Neutrophil (primary cell): ENCODE data around the gene ABHD16A.

ENCODE experiments used
- H3K27ac ChIP-seq: fragments of 200-600 bp; sonication (generic); 2 replicates; pipeline ENCODE4 v1.5.1; 2016; ENCODE audit warnings: mild to moderate bottlenecking, moderate library complexity
- H3K27me3 ChIP-seq: fragments of 200-600 bp; sonication (generic); 2 replicates; pipeline ENCODE4 v1.6.0; 2016; ENCODE audit warnings: mild to moderate bottlenecking
- H3K36me3 ChIP-seq: fragments of 200-600 bp; sonication (generic); 2 replicates; pipeline ENCODE4 v1.5.1; 2017
- H3K4me1 ChIP-seq, 2 experiments: fragments of 200-600 bp in 1 of 2; sonication (generic) in 1 of 2; 1 replicate in 1 of 2; 2 replicates in 1 of 2; pipeline versions ENCODE4 v1.5.1 to v1.6.1; 2013 to 2016; ENCODE audit warnings: low read depth in 1 of 2, low read length in 1 of 2, mild to moderate bottlenecking in 1 of 2, moderate library complexity in 1 of 2; ENCODE audit not compliant: control insufficient read depth in 1 of 2, insufficient read depth in 1 of 2
- H3K4me3 ChIP-seq, 2 experiments: fragments of 200-600 bp in 1 of 2; sonication (generic) in 1 of 2; 1 replicate in 1 of 2; 2 replicates in 1 of 2; pipeline ENCODE4 v1.5.1; 2013 to 2016; ENCODE audit warnings: low read depth in 1 of 2, low read length in 1 of 2, mild to moderate bottlenecking in 1 of 2, moderate library complexity in 1 of 2
- H3K9me3 ChIP-seq: fragments of 200-600 bp; sonication (generic); 2 replicates; pipeline ENCODE4 v1.5.1; 2016
- CTCF ChIP-seq: fragments of 200-600 bp; sonication (generic); IDR thresholded peaks from 2 replicates; pipeline ENCODE4 v1.5.1; 2016; ENCODE audit warnings: antibody characterized with exemption

The ABHD16A gene

GRCh38 chr6:31702819-31703716 lies at the start of gene ABHD16A:
Gene ABHD16A (minus strand): TSS chr6:31703324. CDS start chr6:31703281, 43 bp downstream.
- peak within 1 kb of the TSS; percentile 78 to 93 for H3K4me3 ChIP-seq
- peaks cover 25% of the 10 kb centered on the region in 2 experiments for H3K4me1 ChIP-seq
- H3K27ac ChIP-seq: peak within 1 kb of the TSS; percentile 99
- peaks cover 30% of the 10 kb centered on the region for H3K36me3 ChIP-seq
- H3K27me3 ChIP-seq: no peaks in the 10 kb centered on the region
- H3K9me3 ChIP-seq: no peaks in the 10 kb centered on the region
- peak; percentile 68 for TF ChIP-seq CTCF

GRCh38 chr6:31752739-31753319 lies 49.7 kb upstream of the ABHD16A start:
- H3K4me1 ChIP-seq: no peaks in the 10 kb centered on the region
- no peaks in the 10 kb centered on the region for H3K27me3 ChIP-seq
- H3K27ac ChIP-seq: no peak overlapping the region

GRCh38 chr6:31750411-31751022 lies 47.4 kb upstream of the ABHD16A start:
- TF ChIP-seq CTCF: no peak
- H3K9me3 ChIP-seq: no peaks in the 10 kb centered on the region

More at GRCh38 chr6:31752739-31753319, 49.7 kb upstream of the ABHD16A start:
- Histone ChIP-seq H3K9me3 (no peaks in the 10 kb centered on the region), H3K36me3 (no peaks in the 10 kb centered on the region), H3K4me3 (no peak overlapping the region)
- TF ChIP-seq CTCF: no peak

GRCh38 chr6:31749301-31750036 lies 46.3 kb upstream of the ABHD16A start:
- no peak for TF ChIP-seq CTCF
- Histone ChIP-seq H3K27ac (no peak overlapping the region), H3K36me3 (no peaks in the 10 kb centered on the region), H3K9me3 (no peaks in the 10 kb centered on the region), H3K27me3 (no peaks in the 10 kb centered on the region), H3K4me1 (no peaks in the 10 kb centered on the region), H3K4me3 (no peak overlapping the region)

More at GRCh38 chr6:31750411-31751022, 47.4 kb upstream of the ABHD16A start:
- H3K4me3 ChIP-seq: no peak overlapping the region
- H3K27ac ChIP-seq: no peak overlapping the region
- no peaks in the 10 kb centered on the region for H3K4me1 ChIP-seq
- H3K36me3 ChIP-seq: no peaks in the 10 kb centered on the region
- H3K27me3 ChIP-seq: no peaks in the 10 kb centered on the region

GRCh38 chr6:31744422-31744821 lies 41.3 kb upstream of the ABHD16A start:
- H3K27me3 ChIP-seq: no peaks in the 10 kb centered on the region
- H3K4me1 ChIP-seq: peaks cover 16 to 22% of the 10 kb centered on the region in 2 experiments
- no peaks in the 10 kb centered on the region for H3K9me3 ChIP-seq
- H3K36me3 ChIP-seq: no peaks in the 10 kb centered on the region
- no peak overlapping the region for H3K4me3 ChIP-seq
- TF ChIP-seq CTCF: no peak
- H3K27ac ChIP-seq: no peak overlapping the region
